ENCODE results near the gene PKN3. TPM values are rescaled to one million over a fixed set of nuclear protein-coding genes. Genes with fewer than 3 reads are reported as not detected.
A peak's percentile ranks its signal among the peaks of the same experiment; 100 is the strongest.

Gene PKN3
- 1 to 10 TPM; 2.3 to 7.5 (median 4.0) TPM for total RNA-seq

GRCh38 chr9:128702445-128702948 lies at the start of gene PKN3:
Gene PKN3, plus strand, starts transcription at chr9:128702503. Its CDS starts 413 bp downstream, at chr9:128702916.
- no CpG with 5 or more reads among the region's 65 CpGs for whole genome bisulfite sequencing, 2 donors (ENCODE audit: low coverage in 1 of 2)
- Histone ChIP-seq H3K4me3 (peak within 1 kb of the TSS; percentile 67 to 82), H3K27me3 (no peaks in the 10 kb centered on the region), H3K36me3 (no peaks in the 10 kb centered on the region), H3K9me3 (no peaks in the 10 kb centered on the region), H3K27ac (peak within 1 kb of the TSS; percentile 12 to 84 (median 82)), H3K4me1 (peaks cover 0 to 24% (median 4%) of the 10 kb centered on the region in 3 donors)
- TF ChIP-seq EP300 (IDR thresholded peaks at IDR 0.05) (no peak), CTCF (IDR thresholded peaks at IDR 0.05) (peak in 3 of 4 experiments; percentile 77 to 87 (median 83))
- ATAC-seq, result peak; percentile 89

GRCh38 chr9:128653908-128654307 lies 48.4 kb upstream of the PKN3 start:
- Histone ChIP-seq H3K9me3 (no peaks in the 10 kb centered on the region), H3K27ac (no peak overlapping the region), H3K36me3 (no peaks in the 10 kb centered on the region), H3K4me1 (peaks cover 0 to 15% (median 3%) of the 10 kb centered on the region in 3 donors), H3K27me3 (no peaks in the 10 kb centered on the region), H3K4me3 (no peak overlapping the region)
- no peak for ATAC-seq
- 89 to 93% methylated on average over 4 of the region's 8 CpGs for WGBS, 2 donors (ENCODE audit: low coverage in 1 of 2)
- TF ChIP-seq POLR2A (IDR thresholded peaks at IDR 0.05), result no peak
- no peak for TF ChIP-seq POLR2AphosphoS5 (IDR thresholded peaks at IDR 0.05)
- TF ChIP-seq EP300 (IDR thresholded peaks at IDR 0.05), result no peak
- no peak for TF ChIP-seq CTCF (IDR thresholded peaks at IDR 0.05)

GRCh38 chr9:128654481-128654880 lies 47.8 kb upstream of the PKN3 start:
- TF ChIP-seq POLR2AphosphoS5 (IDR thresholded peaks at IDR 0.05) (no peak), CTCF (IDR thresholded peaks at IDR 0.05) (no peak), EP300 (IDR thresholded peaks at IDR 0.05) (no peak), POLR2A (IDR thresholded peaks at IDR 0.05) (no peak)
- H3K36me3 ChIP-seq, result no peaks in the 10 kb centered on the region
- WGBS, 2 donors (ENCODE audit: low coverage in 1 of 2), result 91 to 100% methylated on average over 1 of the region's 1 CpG
- ATAC-seq, result no peak
- H3K27me3 ChIP-seq, result no peaks in the 10 kb centered on the region
- H3K9me3 ChIP-seq, result no peaks in the 10 kb centered on the region
- H3K4me3 ChIP-seq, result no peak overlapping the region
- no peak overlapping the region for H3K27ac ChIP-seq
- H3K4me1 ChIP-seq, result peaks cover 0 to 15% (median 3%) of the 10 kb centered on the region in 3 donors

- peaks cover 0 to 15% (median 3%) of the 10 kb centered on the region in 3 donors for H3K4me1 ChIP-seq
- peak; percentile 98 for ATAC-seq
- H3K27me3 ChIP-seq, result no peaks in the 10 kb centered on the region
- 0 to 5% methylated on average over 11 to 22 of the region's 86 CpGs for WGBS, 2 donors (ENCODE audit: low coverage in 1 of 2)
- H3K9me3 ChIP-seq, result no peaks in the 10 kb centered on the region
- peak within 1 kb of the TSS; percentile 64 to 90 for H3K4me3 ChIP-seq
- TF ChIP-seq EP300 (IDR thresholded peaks at IDR 0.05), result no peak
- TF ChIP-seq CTCF (IDR thresholded peaks at IDR 0.05), result peak in 1 of 4 experiments; percentile 18
- peak; percentile 38 to 62 for TF ChIP-seq POLR2A (IDR thresholded peaks at IDR 0.05)
- peak; percentile 63 for TF ChIP-seq POLR2AphosphoS5 (IDR thresholded peaks at IDR 0.05)
- no peaks in the 10 kb centered on the region for H3K36me3 ChIP-seq
- H3K27ac ChIP-seq, result peak within 1 kb of the TSS; percentile 72 to 100 (median 94)
Observed at GRCh38 chr9:128656416-128657343, 45.6 kb upstream of the PKN3 start, which contains the start of gene DYNC2I2. Gene DYNC2I2, minus strand, starts transcription at chr9:128656847. Its CDS starts 121 bp downstream, at chr9:128656726.

Data from gastroesophageal sphincter (tissue), 4 donors.